IPS DF 4.7 (cell line): ENCODE measurements around the gene RELN.

ENCODE experiments used
- DNase-seq: peaks from one replicate; pipeline ENCODE4 v3.0.0-alpha.2; 2013; ENCODE audit warnings: low spot score; ENCODE audit errors: extremely low read depth

RELN gene

DNA sequence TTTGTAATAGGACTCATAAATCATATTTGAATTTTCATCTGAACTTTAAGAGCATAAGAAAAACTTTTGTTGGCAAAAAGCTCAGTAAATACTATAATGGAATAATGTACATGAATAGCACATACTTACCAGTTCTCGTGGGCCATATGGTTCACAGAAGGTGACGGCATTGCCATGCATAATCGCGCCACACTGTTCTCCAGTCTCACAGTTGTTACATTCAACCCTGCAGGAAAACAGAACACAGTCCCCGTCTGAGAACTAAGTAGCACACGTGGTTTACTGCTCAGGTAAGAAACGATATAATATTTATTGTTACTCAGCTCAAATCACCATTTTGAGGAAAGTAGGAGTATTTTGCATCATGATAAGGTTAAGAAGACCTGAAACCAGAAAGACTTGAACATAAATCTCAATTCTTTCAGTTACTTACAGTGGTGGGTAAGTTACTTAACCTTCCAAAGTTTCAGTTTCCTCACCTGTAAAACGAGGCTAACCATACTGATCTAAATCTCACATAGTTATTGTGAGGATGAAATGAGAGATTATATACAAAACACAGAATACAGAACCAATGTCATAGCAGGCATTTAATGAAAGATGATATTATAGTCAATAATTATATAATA lies 261.4 kb downstream of the RELN start:
- no peak for DNase-seq

DNA sequence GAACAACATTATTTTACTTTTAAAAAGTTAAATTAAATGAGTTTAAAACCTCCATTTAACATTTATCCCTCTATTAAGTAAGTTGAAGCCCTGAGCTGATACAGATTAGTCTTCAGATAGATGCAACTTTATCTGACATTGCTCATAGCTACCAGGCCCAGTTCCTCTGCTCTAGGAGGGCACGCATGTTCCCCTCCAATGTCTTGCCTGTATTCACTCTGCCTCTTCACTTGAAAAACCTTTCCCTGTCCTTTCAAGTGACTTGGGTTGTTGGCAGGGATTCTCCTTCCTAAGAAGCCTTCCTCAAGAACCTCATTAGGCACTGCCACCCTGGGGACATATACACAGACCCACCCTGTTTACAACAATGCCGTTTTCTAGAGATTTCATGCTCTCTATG lies 270.4 kb downstream of the RELN start:
- no peak for DNase-seq

DNA sequence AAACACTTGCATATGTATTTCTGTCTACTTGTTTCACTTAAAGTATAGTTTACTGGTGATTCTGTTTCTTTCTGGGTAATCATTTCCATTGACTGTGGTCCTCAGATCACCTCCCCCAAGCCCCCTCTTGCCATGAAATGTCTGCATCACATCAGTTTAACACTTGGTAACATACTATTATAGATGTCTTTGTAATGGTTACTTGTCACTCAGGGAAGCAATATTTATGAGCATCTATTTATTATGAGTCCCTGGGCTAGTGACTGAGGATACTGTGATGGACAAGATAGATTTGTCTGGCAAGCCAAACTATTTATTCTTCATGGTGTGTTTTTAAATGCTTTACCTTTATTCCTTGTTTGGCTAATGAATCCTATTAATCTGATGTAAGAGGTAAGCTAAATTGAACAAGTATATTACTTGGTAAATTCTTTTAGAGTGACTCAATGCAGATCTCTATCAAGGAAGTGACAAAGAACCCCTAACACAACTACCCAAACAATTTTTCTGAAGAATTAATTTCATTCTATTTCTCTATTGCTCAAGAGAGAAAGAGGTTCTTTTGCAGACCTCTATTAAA lies 270.9 kb downstream of the RELN start:
- DNase-seq, result no peak

GRCh38 chr7:103717574-103717973 lies 271.9 kb downstream of the RELN start:
- DNase-seq, result no peak

DNA sequence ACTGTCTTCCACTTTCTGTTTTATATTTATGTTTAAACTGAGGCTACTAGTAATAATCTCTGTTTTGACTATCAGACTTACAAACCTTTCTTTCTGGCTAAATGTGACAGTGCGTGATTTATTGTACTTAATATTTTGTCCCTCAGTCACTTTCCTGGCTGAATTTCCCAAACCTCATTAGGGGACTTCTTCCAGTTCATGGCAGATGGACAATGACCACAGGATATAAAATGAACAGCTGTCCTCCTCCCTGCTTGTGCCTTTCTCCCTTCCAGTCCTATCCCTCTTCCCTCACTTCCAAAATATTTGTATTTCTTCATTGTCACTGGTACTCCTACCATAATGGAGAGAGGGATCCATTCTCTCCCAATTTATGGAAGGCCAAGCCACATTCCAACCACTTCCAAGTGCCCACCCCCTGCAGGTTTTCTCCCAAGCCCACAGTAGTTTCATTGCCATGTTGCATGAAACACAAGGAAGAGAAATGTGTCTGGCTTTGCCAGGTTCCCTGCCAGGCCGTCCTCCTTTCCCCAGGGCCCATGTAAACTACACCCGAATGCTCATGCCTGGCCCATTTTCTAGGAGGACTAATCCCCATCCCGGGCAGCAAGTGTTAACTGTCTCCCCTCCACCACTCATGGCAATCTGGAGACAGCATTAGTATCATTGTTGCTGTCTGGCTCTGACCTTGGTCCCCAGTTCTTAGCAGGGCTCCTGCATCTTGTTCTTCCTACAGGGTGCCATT lies 273.9 kb downstream of the RELN start:
- no peak for DNase-seq

DNA sequence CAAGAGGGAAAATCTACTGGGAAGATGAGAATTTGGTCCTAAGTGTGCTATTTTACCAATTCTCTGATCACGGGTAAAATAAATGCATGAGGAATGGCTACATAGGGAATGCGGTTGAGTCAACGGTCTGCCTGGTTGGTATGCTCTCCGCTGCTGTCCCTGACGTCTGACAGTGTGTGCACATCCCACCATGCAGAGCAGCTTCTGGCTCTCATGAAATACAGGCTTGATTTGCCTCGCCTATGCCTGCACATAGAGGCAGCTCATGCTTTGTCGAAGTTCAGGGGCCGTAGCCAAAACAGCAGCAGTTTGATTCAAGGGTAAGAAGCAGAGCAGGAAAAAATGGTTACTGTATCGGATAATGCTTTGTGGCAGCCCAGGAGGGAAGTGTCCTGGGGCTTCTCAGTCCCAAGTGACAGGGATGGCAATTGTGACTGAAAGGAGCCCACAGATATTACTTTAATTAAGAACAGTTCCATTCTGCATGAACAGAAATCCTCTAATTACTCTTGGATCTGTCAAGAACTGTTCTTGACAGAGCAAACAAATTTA lies 275.0 kb downstream of the RELN start:
- DNase-seq, result no peak

- DNase-seq, result no peak
Measured at GRCh38 chr7:103712991-103713778, 276.3 kb downstream of the RELN start.

- DNase-seq, result no peak
Measured at GRCh38 chr7:103711413-103711812, 278.0 kb downstream of the RELN start.

DNA sequence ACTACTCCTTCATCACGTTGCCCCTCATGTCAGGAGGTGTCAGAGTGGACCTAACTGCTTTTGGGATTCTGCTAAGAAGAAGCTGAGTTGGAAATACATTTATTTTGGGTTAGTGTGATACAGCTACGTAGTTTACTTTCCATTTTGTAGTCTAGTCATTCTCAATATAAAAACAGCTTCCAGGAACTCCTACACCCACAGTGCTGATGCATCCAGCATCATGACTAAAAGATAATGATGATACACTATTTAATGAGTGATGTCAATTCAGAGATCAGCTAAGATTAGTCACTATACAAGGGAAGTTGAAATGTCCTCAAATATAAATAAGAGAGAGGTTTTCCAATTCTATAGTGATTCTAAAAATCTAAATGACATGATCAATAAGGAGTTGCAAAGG lies 279.2 kb downstream of the RELN start:
- DNase-seq, result no peak

DNA sequence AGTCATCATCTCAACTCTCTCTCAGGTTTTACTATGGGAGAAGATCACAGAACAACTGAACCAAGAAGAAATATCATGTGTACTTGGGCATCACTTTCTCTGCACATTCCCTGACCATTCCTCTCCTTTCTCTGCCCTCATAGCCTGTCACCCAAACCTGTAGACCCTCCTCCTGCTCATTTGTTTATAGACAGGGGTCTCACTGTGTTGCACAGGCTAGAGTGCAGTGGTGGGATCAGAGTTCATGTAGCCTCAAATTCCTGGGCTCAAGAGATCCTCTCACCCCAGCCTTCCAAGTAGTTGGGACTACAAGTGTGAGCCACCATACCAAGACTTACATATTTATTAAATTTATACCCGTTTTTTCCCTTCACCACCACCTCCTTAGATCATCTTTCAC lies 282.7 kb downstream of the RELN start:
- no peak for DNase-seq

GRCh38 chr7:103705542-103705941 lies 283.9 kb downstream of the RELN start:
- no peak for DNase-seq

- no peak for DNase-seq
Measured at GRCh38 chr7:103704701-103705100, 284.8 kb downstream of the RELN start.

DNA sequence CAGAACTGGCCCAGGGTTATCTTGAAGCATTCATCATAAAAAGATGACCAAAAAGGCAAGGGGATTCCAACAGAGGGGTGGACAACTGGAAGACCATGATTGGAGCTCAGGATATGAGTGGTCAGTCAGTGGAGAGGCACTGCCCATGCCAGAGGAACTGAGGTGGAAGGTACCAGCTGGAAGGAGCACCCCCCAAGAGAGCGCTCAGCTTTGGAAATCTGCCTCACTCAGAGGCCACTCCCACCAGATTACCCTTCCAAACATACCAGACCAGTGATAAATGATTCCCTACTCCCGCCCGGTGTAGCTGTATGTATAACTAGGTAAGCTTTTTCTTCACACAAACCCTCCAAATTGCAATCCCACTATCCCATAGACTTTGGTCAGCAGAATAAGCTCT lies 286.5 kb downstream of the RELN start:
- no peak for DNase-seq

DNA sequence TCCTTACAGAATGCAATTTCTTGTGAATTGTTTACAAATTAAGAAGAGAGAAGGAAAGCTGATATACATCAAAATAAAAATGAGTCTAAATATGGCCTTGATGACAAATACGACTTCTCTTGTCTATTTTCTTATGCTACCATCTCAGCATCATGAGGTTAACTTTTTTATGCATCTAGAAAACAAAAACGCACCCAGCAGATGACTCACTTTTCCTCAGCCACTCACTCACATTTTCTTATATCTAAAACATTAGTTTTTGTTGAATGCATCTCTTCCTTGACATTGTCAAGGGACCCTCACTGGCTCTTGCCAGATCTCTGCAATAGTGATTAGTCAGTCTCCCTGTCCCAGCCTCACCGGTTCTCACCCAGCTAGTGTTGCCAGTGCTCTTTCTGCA lies 287.0 kb downstream of the RELN start:
- no peak for DNase-seq

DNA sequence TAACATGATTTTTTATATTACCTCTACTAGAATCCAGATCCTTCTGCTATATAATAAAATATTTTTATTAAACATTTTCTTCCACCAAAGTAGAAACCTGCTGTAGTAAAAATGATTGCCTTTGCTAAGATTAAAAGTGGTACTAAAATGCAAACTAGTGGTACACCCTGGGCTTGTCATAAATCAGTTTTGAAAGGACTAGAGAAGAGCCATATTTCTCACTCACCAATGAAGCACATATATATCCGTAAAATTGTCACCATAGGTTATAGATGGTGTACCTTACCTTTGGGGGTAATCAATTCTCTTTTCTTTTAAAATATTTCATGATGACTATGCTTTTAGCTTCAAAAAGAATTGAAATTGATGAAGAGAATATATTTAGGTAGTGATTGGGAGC lies 290.4 kb downstream of the RELN start:
- DNase-seq, result no peak

GRCh38 chr7:103698064-103698463 lies 291.4 kb downstream of the RELN start:
- no peak for DNase-seq

- DNase-seq, result no peak
Measured at GRCh38 chr7:103695521-103695920, 293.9 kb downstream of the RELN start.

GRCh38 chr7:103694304-103694703 lies 295.2 kb downstream of the RELN start:
- DNase-seq, result no peak

GRCh38 chr7:103691291-103691690 lies 298.2 kb downstream of the RELN start:
- DNase-seq, result no peak

DNA sequence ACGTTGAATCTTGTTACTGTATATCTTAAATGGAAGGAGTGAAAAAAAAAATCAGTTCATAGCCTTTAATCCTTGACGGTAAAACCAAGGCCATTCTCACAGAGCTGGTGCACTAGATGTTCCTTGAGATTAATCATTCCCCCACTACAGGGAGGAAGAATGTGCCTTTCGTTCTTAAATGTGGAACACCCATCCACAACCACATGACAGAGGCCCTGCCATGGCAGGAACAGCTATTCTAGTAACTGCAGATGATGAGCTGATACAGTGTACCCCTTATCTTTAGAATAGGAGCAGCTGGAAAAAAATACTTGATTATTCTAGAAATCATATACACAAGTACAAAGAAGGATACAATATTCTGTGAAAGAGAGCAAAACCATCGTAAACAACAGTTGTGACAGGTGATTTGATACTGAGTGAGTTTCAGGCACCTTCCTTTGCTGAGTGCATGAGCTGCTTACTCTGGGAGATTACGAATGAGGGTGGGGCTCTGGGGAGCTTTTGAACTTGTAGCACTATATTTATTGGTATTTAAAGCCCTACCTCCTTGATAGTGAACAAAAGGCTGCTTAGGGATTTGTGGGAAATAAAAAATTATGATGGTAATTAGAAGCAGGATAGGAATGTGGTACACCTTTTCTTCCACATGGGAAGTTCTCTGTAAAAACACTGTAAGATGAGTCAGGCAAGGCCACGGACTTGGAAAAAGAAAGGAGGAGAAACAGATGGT lies 299.1 kb downstream of the RELN start:
- no peak for DNase-seq

DNA sequence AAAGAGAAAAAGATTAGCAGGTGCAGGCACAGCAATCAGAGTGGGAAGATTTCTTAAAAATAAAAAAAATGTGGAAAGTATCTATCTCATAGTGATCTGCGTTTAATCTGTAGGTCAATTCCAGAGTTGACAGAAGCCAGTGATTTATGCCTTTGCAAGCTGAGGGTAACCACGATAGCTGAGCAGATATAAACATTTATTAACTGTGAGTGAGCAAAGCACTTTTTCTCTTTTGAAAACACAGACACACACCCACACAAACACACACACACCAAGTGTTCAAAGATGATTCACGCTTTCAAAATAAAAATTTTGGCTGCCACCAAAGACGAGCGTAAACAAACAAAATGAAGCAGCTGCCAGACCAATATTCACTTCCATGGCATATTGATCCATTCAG lies 300.2 kb downstream of the RELN start:
- DNase-seq, result no peak
